ENCODE results near the gene L3MBTL2.

L3MBTL2 gene

GRCh38 chr22:41215409-41215808 lies 10.3 kb downstream of the L3MBTL2 start:
- DNase-seq (ENCODE audit: low read depth): no peak

- no peak for DNase-seq (ENCODE audit: low read depth)
Measured at GRCh38 chr22:41215926-41216325, 10.8 kb downstream of the L3MBTL2 start.

- DNase-seq (ENCODE audit: low read depth): no peak
Measured at GRCh38 chr22:41216984-41217383, 11.9 kb downstream of the L3MBTL2 start.

- DNase-seq (ENCODE audit: low read depth): no peak
Measured at GRCh38 chr22:41217553-41218157, 12.5 kb downstream of the L3MBTL2 start.

GRCh38 chr22:41222846-41223507 lies 17.9 kb downstream of the L3MBTL2 start:
- DNase-seq (ENCODE audit: low read depth): no peak

GRCh38 chr22:41223535-41223934 lies 18.4 kb downstream of the L3MBTL2 start:
- no peak for DNase-seq (ENCODE audit: low read depth)

GRCh38 chr22:41226723-41227655 lies 21.9 kb downstream of the L3MBTL2 start:
- DNase-seq (ENCODE audit: low read depth): no peak

- no peak for DNase-seq (ENCODE audit: low read depth)
Measured at GRCh38 chr22:41229215-41229614, 24.1 kb downstream of the L3MBTL2 start.

GRCh38 chr22:41229730-41230400 lies 24.8 kb downstream of the L3MBTL2 start:
- no peak for DNase-seq (ENCODE audit: low read depth)

GRCh38 chr22:41230401-41230785 lies 25.3 kb downstream of the L3MBTL2 start:
- no peak for DNase-seq (ENCODE audit: low read depth)

GRCh38 chr22:41231369-41231768 lies 26.3 kb downstream of the L3MBTL2 start:
- DNase-seq (ENCODE audit: low read depth): no peak

- DNase-seq (ENCODE audit: low read depth): no peak
Measured at GRCh38 chr22:41234815-41235695, 29.9 kb downstream of the L3MBTL2 start.

- DNase-seq (ENCODE audit: low read depth): no peak
Measured at GRCh38 chr22:41237036-41237706, 32.1 kb downstream of the L3MBTL2 start.

- DNase-seq (ENCODE audit: low read depth): peak; percentile 66
Measured at GRCh38 chr22:41237707-41238569, 32.8 kb downstream of the L3MBTL2 start.

- DNase-seq (ENCODE audit: low read depth): no peak
Measured at GRCh38 chr22:41238570-41239442, 33.7 kb downstream of the L3MBTL2 start.

- no peak for DNase-seq (ENCODE audit: low read depth)
Measured at GRCh38 chr22:41239443-41240128, 34.5 kb downstream of the L3MBTL2 start.

GRCh38 chr22:41240377-41241132 lies 35.4 kb downstream of the L3MBTL2 start, which contains the start of gene CHADL:
Gene CHADL (minus strand): TSS chr22:41240931. CDS start chr22:41240881, 50 bp downstream.
- DNase-seq (ENCODE audit: low read depth): no peak

All from activated gamma-delta T cell treated with anti-CD3 and anti-CD28 coated beads, Interleukin-2, amount 50 U/mL, for 16 hours (primary cell).